Adrenal gland (tissue), 5 donors: Measurements from ENCODE around the gene TRIOBP.

Source experiments
- POLR2A ChIP-seq, 2 donors: fragments of 450-650 bp; IDR thresholded peaks; one replicate each; pipeline ENCODE4 v1.6.1; 2017; ENCODE audit warnings: antibody characterized with exemption in 2 of 2, mild to moderate bottlenecking in 2 of 2, moderate library complexity in 1 of 2
- TF ChIP-seq, protein P1 (sequence below), 6 experiments: fragments of 450-650 bp in 4 of 6; fragments of 200-600 bp in 2 of 6; sonication (generic) in 1 of 6; IDR thresholded peaks; 1 replicate in 5 of 6; 2 replicates in 1 of 6; pipeline versions ENCODE4 v1.5.1 to v1.8.0; 2016 to 2021; ENCODE audit warnings: antibody characterized with exemption in 6 of 6, mild to moderate bottlenecking in 2 of 6, moderate library complexity in 1 of 6
- donor health status: DM: no; HTN: no; CAD: no.

DNA sequence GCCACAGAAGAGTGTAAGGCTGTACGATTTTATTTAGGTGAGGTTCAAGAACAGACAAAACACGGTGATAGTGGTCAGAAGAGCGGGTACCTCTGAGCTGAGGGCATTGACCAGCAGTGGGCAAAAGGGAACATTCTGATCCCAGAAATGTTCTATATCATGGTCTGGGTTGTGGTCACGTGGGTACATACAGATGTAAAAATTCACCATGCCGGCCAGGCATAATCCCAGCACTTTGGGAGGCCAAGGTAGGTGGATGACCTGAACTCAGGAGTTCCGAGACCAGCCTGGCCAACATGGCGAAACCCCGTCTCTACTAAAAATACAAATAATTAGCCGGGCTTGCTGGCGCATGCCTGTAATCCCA, 79.8 kb downstream of the TRIOBP start:
- TF ChIP-seq, protein P1, sequence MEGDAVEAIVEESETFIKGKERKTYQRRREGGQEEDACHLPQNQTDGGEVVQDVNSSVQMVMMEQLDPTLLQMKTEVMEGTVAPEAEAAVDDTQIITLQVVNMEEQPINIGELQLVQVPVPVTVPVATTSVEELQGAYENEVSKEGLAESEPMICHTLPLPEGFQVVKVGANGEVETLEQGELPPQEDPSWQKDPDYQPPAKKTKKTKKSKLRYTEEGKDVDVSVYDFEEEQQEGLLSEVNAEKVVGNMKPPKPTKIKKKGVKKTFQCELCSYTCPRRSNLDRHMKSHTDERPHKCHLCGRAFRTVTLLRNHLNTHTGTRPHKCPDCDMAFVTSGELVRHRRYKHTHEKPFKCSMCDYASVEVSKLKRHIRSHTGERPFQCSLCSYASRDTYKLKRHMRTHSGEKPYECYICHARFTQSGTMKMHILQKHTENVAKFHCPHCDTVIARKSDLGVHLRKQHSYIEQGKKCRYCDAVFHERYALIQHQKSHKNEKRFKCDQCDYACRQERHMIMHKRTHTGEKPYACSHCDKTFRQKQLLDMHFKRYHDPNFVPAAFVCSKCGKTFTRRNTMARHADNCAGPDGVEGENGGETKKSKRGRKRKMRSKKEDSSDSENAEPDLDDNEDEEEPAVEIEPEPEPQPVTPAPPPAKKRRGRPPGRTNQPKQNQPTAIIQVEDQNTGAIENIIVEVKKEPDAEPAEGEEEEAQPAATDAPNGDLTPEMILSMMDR (IDR thresholded peaks at IDR 0.05), result no peak
- no peak for TF ChIP-seq POLR2A (IDR thresholded peaks at IDR 0.05)
